SK-N-SH (cell line): Measurements from ENCODE around the gene DOCK4. TPM values are rescaled to one million over a fixed set of nuclear protein-coding genes. Genes with fewer than 3 reads are reported as not detected.

Experiments
- CTCF ChIA-PET: fragments of 300-600, 350-600 bp; formaldehyde crosslinking; extraction: SDS; loops from one replicate; lab custom pipeline; 2021; lab: Yijun Ruan, JAX
- POLR2A ChIA-PET: fragments of 350-600 bp; sonication (Branson Sonifier 250); formaldehyde crosslinking; extraction: SDS; loops from one replicate; lab custom pipeline; 2020; ENCODE audit warnings: antibody characterized with exemption, inconsistent platforms; lab: Yijun Ruan, JAX
- DNase-seq: peaks from one replicate; pipeline ENCODE4 v3.0.0; 2012
- H2AFZ ChIP-seq: fragments of 200-600 bp; sonication (generic); 2 replicates; pipeline ENCODE4 v1.8.1; 2016; ENCODE audit warnings: antibody characterized with exemption, mild to moderate bottlenecking, low read depth
- H3F3A ChIP-seq: fragments of 200-600 bp; sonication (generic); replicated peaks from 2 replicates; pipeline ENCODE3; 2016; ENCODE audit warnings: antibody characterized with exemption, mild to moderate bottlenecking; ENCODE audit not compliant: insufficient read depth
- H3K27ac ChIP-seq, 2 experiments: fragments of 200-500 bp in 1 of 2; fragments of 200-600 bp in 1 of 2; sonication (Bioruptor generic) in 1 of 2; sonication (generic), shearing (Covaris generic) in 1 of 2; 2 replicates each; pipeline versions ENCODE4 v1.5.1 to v1.6.1; 2014 to 2016; ENCODE audit warnings: low read depth in 2 of 2, inconsistent platforms in 1 of 2, low read length in 1 of 2, mild to moderate bottlenecking in 1 of 2, mixed read lengths in 1 of 2
- H3K27me3 ChIP-seq: fragments of 200-600 bp; sonication (generic), shearing (Covaris generic); 2 replicates; pipeline ENCODE4 v1.6.1; 2016; ENCODE audit warnings: mixed run types; ENCODE audit not compliant: insufficient read depth
- H3K36me3 ChIP-seq, 2 experiments: fragments of 200-500 bp in 1 of 2; fragments of 200-600 bp in 1 of 2; sonication (Bioruptor generic) in 1 of 2; sonication (generic) in 1 of 2; replicated peaks in 1 of 2; 2 replicates each; pipeline versions ENCODE3 to v1.5.1; 2014 to 2016; ENCODE audit warnings: low read length in 1 of 2, mild to moderate bottlenecking in 1 of 2; ENCODE audit not compliant: insufficient read depth in 2 of 2, control insufficient read depth in 1 of 2
- H3K4me1 ChIP-seq, 2 experiments: fragments of 200-500 bp in 1 of 2; fragments of 200-600 bp in 1 of 2; sonication (Bioruptor generic) in 1 of 2; sonication (generic), shearing (Covaris generic) in 1 of 2; 2 replicates each; pipeline versions ENCODE4 v1.5.1 to v1.6.1; 2014 to 2016; ENCODE audit warnings: low read depth in 1 of 2, low read length in 1 of 2, mixed run types in 1 of 2; ENCODE audit not compliant: insufficient read depth in 2 of 2, control insufficient read depth in 1 of 2
- H3K4me2 ChIP-seq: fragments of 200-600 bp; sonication (generic), shearing (Covaris generic); 2 replicates; pipeline ENCODE4 v1.6.1; 2017; ENCODE audit warnings: mixed run types
- H3K4me3 ChIP-seq, 2 experiments: fragments of 200-500 bp in 1 of 2; fragments of 200-600 bp in 1 of 2; sonication (Bioruptor generic) in 1 of 2; sonication (generic), shearing (Covaris generic) in 1 of 2; 2 replicates each; pipeline versions ENCODE4 v1.5.1 to v1.8.1; 2014 to 2016; ENCODE audit warnings: low read depth in 2 of 2, inconsistent platforms in 1 of 2, low read length in 1 of 2, mild to moderate bottlenecking in 1 of 2, mixed read lengths in 1 of 2, moderate library complexity in 1 of 2
- H3K79me2 ChIP-seq: fragments of 200-600 bp; sonication (generic); 2 replicates; pipeline ENCODE4 v1.8.1; 2017; ENCODE audit warnings: mild to moderate bottlenecking; ENCODE audit not compliant: insufficient read depth
- H3K9ac ChIP-seq: fragments of 200-600 bp; sonication (generic); 2 replicates; pipeline ENCODE4 v1.6.1; 2017; ENCODE audit warnings: mixed run types
- H3K9me2 ChIP-seq: fragments of 200-600 bp; sonication (generic); 2 replicates; pipeline ENCODE4 v1.6.1; 2017; ENCODE audit warnings: mixed run types
- H3K9me3 ChIP-seq: fragments of 200-600 bp; sonication (generic); 2 replicates; pipeline ENCODE4 v1.6.1; 2017; ENCODE audit warnings: mixed run types, mild to moderate bottlenecking, moderate library complexity
- H4K20me1 ChIP-seq: fragments of 200-600 bp; sonication (generic); 2 replicates; pipeline ENCODE4 v1.6.1; 2017; ENCODE audit warnings: mild to moderate bottlenecking, mixed run types; ENCODE audit not compliant: insufficient read depth
- CHD2 ChIP-seq: fragments of 150-350 bp; IDR thresholded peaks from 2 replicates; pipeline ENCODE4 v1.6.1; 2018; ENCODE audit warnings: low read length; ENCODE audit not compliant: partially characterized antibody
- EP300 ChIP-seq, 2 experiments: IDR thresholded peaks; 2 replicates each; pipeline versions ENCODE4 v1.4.0 to v1.6.1; 2012; ENCODE audit warnings: borderline replicate concordance in 1 of 2, low read depth in 1 of 2, low read length in 1 of 2
- FOXJ3 ChIP-seq: sonication (generic); formaldehyde crosslinking; IDR thresholded peaks from 2 replicates; pipeline ENCODE4 v1.5.1; 2020; ENCODE audit warnings: mild to moderate bottlenecking, missing genetic modification reagents
- FOXM1 ChIP-seq: IDR thresholded peaks from 2 replicates; pipeline ENCODE4 v1.4.0; 2012; ENCODE audit warnings: low read depth, mild to moderate bottlenecking
- GATA2 ChIP-seq: sonication (generic); formaldehyde crosslinking; IDR thresholded peaks from 2 replicates; pipeline ENCODE4 v1.5.0; 2020; ENCODE audit warnings: mild to moderate bottlenecking, missing genetic modification reagents
- MEF2A ChIP-seq: IDR thresholded peaks from 2 replicates; pipeline ENCODE4 v1.4.0; 2012; ENCODE audit warnings: low read depth, borderline replicate concordance
- NFIC ChIP-seq: IDR thresholded peaks from 2 replicates; pipeline ENCODE4 v1.4.0; 2012; ENCODE audit warnings: borderline replicate concordance
- NRF1 ChIP-seq: IDR thresholded peaks from 2 replicates; pipeline ENCODE4 v1.6.1; 2012; ENCODE audit warnings: low read depth, mild to moderate bottlenecking, low read length
- RAD21 ChIP-seq: IDR thresholded peaks from 2 replicates; pipeline ENCODE4 v1.6.1; 2012; ENCODE audit warnings: mild to moderate bottlenecking, low read length
- RCOR1 ChIP-seq: fragments of 150-350 bp; IDR thresholded peaks from 2 replicates; pipeline ENCODE4 v1.6.1; 2017; ENCODE audit warnings: antibody characterized with exemption, low read length
- RFX5 ChIP-seq: IDR thresholded peaks from 2 replicates; pipeline ENCODE4 v1.6.1; 2012; ENCODE audit warnings: mild to moderate bottlenecking, improper control_type of control experiment, low read length
- RXRA ChIP-seq: IDR thresholded peaks from 2 replicates; pipeline ENCODE4 v1.4.0; 2012; ENCODE audit warnings: low read depth, mild to moderate bottlenecking, borderline replicate concordance
- TAF1 ChIP-seq: IDR thresholded peaks from 2 replicates; pipeline ENCODE4 v1.6.1; 2012; ENCODE audit warnings: low read depth, mild to moderate bottlenecking, low read length, moderate library complexity, borderline replicate concordance
- TCF12 ChIP-seq: IDR thresholded peaks from 2 replicates; pipeline ENCODE4 v1.4.0; 2012
- WGBS: methylation state at CpG from one replicate; pipeline ENCODE4 v1.1.6; 2017; ENCODE audit warnings: low lambda C conversion rate; 5-methylcytosine and 5-hydroxymethylcytosine counted together
- polyA plus RNA-seq, 3 experiments: library from polyadenylated mRNA; depleted of rRNA; stranded (reverse); fragments of >200 nt; gene quantifications; 2 replicates each; pipeline ENCODE4 v1.2.3, GENCODE V29; 2012
- TF ChIP-seq, protein P1 (sequence below): IDR thresholded peaks from 2 replicates; pipeline ENCODE4; 2012
- TF ChIP-seq, protein P2 (sequence below): IDR thresholded peaks from 2 replicates; pipeline ENCODE4 v1.4.0; 2012; ENCODE audit warnings: low read depth
- TF ChIP-seq, protein P3 (sequence below): fragments of 150-350 bp; IDR thresholded peaks from 2 replicates; pipeline ENCODE4 v1.6.1; 2017; ENCODE audit warnings: antibody characterized with exemption, low read length, low read depth, borderline replicate concordance
- TF ChIP-seq, protein P4 (sequence below): IDR thresholded peaks from 2 replicates; pipeline ENCODE4 v1.6.1; 2012; ENCODE audit warnings: mild to moderate bottlenecking, low read depth, low read length, moderate library complexity

Gene DOCK4
- polyA plus RNA-seq, 1 of the 3 experiments (the other 2 are of a cell fraction), result 8.5 TPM

DNA sequence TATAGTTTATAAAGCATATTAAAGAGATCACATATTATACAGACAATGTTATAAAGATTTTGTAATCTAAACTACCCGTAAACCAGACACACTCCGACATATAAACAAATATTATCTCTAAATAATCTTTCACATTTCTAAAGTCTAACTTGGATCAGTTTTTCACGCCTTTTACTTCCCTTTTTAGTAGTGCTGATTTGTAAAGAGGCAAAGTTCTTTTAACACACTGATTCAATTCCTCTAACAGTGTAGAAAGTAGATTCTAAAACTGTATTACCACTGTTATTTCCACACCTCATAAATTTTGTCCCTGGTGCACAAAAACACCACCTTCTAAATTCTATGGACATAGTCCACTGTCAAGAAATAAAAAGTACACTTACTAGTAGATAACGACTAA is 230.9 kb downstream of the DOCK4 start:
- H3K9me3 ChIP-seq, result no peaks in the 10 kb centered on the region
- ChIA-PET POLR2A (no interaction called here), CTCF (no interaction called here)
- 94% methylated on average over 4 of the region's 4 CpGs for WGBS
- H3K4me3 ChIP-seq, result no peak overlapping the region
- no peaks in the 10 kb centered on the region for H3K27me3 ChIP-seq
- no peak overlapping the region for H3K9ac ChIP-seq
- no peak overlapping the region for H3K4me2 ChIP-seq
- H2AFZ ChIP-seq, result no peak overlapping the region
- H3K79me2 ChIP-seq, result no peaks in the 10 kb centered on the region
- TF ChIP-seq RAD21 (no peak), FOXM1 (no peak), EP300 (IDR thresholded peaks at IDR 0.05; ENCODE audit: borderline replicate concordance in 1 of 2, low read depth in 1 of 2, low read length in 1 of 2) (no peak), TCF12 (no peak), MEF2A (no peak), RCOR1 (no peak), NRF1 (no peak), TAF1 (no peak), RFX5 (no peak), CHD2 (no peak)
- TF ChIP-seq, protein P1, sequence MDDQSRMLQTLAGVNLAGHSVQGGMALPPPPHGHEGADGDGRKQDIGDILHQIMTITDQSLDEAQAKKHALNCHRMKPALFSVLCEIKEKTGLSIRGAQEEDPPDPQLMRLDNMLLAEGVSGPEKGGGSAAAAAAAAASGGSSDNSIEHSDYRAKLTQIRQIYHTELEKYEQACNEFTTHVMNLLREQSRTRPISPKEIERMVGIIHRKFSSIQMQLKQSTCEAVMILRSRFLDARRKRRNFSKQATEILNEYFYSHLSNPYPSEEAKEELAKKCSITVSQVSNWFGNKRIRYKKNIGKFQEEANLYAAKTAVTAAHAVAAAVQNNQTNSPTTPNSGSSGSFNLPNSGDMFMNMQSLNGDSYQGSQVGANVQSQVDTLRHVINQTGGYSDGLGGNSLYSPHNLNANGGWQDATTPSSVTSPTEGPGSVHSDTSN, result no peak
- TF ChIP-seq, protein P2, sequence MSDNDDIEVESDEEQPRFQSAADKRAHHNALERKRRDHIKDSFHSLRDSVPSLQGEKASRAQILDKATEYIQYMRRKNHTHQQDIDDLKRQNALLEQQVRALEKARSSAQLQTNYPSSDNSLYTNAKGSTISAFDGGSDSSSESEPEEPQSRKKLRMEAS, result no peak
- TF ChIP-seq, protein P3, sequence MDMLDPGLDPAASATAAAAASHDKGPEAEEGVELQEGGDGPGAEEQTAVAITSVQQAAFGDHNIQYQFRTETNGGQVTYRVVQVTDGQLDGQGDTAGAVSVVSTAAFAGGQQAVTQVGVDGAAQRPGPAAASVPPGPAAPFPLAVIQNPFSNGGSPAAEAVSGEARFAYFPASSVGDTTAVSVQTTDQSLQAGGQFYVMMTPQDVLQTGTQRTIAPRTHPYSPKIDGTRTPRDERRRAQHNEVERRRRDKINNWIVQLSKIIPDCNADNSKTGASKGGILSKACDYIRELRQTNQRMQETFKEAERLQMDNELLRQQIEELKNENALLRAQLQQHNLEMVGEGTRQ, result no peak
- peaks cover 6 to 7% of the 10 kb centered on the region in 2 experiments for H3K36me3 ChIP-seq
- no peak overlapping the region for H3K27ac ChIP-seq
- no peaks in the 10 kb centered on the region for H3F3A ChIP-seq
- H4K20me1 ChIP-seq, result no peaks in the 10 kb centered on the region
- DNase-seq, result no peak
- no peaks in the 10 kb centered on the region; a peak in 1 of 4 replicates for H3K4me1 ChIP-seq
- 0 out of 2 replicates have a peak, but pooled peaks cover 3% of the 10 kb centered on the region for H3K9me2 ChIP-seq

DNA sequence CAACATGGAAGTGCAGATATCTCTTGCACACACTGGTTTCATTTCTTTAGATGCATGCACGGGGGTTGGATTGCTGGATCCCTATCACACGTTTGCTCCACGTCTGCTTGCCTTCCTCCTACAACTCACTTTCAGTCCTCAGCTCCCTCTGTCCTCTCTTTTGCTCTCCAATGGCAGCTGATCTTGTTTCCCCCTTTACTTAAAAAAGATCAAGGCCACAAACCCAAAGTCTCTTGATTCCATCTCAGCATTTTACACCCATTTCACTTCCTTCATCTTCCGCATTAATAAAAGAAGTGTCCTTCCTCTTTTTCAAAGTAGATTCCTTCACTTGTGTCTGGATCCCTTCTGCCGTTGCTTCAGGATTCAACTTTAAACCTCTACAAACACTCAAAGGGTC is 245.2 kb downstream of the DOCK4 start:
- Histone ChIP-seq H3K4me2 (no peak overlapping the region), H3K9me2 (no peaks in the 10 kb centered on the region), H3K4me1 (peaks cover 0 to 39% of the 10 kb centered on the region in 2 experiments; a peak in 2 of 4 replicates), H3K36me3 (no peaks in the 10 kb centered on the region), H3K9ac (no peak overlapping the region), H3F3A (no peaks in the 10 kb centered on the region), H3K79me2 (no peaks in the 10 kb centered on the region), H3K4me3 (no peak overlapping the region), H3K27me3 (no peaks in the 10 kb centered on the region)
- DNase-seq, result no peak
- POLR2A ChIA-PET, result no interaction called here
- TF ChIP-seq, protein P3, result no peak
- TF ChIP-seq FOXJ3 (no peak), RXRA (no peak), TCF12 (no peak), NFIC (no peak), MEF2A (no peak), RCOR1 (no peak), GATA2 (CRISPR knock-in tag) (no peak)
- TF ChIP-seq, protein P4, sequence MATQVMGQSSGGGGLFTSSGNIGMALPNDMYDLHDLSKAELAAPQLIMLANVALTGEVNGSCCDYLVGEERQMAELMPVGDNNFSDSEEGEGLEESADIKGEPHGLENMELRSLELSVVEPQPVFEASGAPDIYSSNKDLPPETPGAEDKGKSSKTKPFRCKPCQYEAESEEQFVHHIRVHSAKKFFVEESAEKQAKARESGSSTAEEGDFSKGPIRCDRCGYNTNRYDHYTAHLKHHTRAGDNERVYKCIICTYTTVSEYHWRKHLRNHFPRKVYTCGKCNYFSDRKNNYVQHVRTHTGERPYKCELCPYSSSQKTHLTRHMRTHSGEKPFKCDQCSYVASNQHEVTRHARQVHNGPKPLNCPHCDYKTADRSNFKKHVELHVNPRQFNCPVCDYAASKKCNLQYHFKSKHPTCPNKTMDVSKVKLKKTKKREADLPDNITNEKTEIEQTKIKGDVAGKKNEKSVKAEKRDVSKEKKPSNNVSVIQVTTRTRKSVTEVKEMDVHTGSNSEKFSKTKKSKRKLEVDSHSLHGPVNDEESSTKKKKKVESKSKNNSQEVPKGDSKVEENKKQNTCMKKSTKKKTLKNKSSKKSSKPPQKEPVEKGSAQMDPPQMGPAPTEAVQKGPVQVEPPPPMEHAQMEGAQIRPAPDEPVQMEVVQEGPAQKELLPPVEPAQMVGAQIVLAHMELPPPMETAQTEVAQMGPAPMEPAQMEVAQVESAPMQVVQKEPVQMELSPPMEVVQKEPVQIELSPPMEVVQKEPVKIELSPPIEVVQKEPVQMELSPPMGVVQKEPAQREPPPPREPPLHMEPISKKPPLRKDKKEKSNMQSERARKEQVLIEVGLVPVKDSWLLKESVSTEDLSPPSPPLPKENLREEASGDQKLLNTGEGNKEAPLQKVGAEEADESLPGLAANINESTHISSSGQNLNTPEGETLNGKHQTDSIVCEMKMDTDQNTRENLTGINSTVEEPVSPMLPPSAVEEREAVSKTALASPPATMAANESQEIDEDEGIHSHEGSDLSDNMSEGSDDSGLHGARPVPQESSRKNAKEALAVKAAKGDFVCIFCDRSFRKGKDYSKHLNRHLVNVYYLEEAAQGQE, result no peak
- TF ChIP-seq, all 33 proteins: peak for 0
- CTCF ChIA-PET, result interaction anchor here (1.4 kb wide), 1 partner anchor 197 kb away, joined by 3 read pairs; no protein-coding TSS in a partner anchor
- WGBS, result 98% methylated on average over 5 of the region's 5 CpGs
- Histone ChIP-seq H2AFZ (no peak overlapping the region), H3K9me3 (no peaks in the 10 kb centered on the region), H4K20me1 (no peaks in the 10 kb centered on the region), H3K27ac (peak overlapping the region in 1 of 2 experiments; percentile 100; a peak in 2 of 4 replicates)
